ACHN (cell line): ENCODE results near the gene LUZP2.
"Not testable (repeated sequence)": the region's sequence is repeated elsewhere in the genome, so short reads cannot be mapped to it uniquely, and the experiment has no call there.

ENCODE experiments used
- DNase-seq: peaks from one replicate; pipeline ENCODE4 v3.0.0-alpha.2; 2015
- in situ Hi-C: cut with HindIII; loops from 2 replicates; pipeline ENCODE4 v1.10.0; 2017; ENCODE audit warnings: low sequenced_read_pairs, low pct_ligation_motif_present, low pct_unique_long_range_greater_than_20kb

Gene LUZP2

DNA sequence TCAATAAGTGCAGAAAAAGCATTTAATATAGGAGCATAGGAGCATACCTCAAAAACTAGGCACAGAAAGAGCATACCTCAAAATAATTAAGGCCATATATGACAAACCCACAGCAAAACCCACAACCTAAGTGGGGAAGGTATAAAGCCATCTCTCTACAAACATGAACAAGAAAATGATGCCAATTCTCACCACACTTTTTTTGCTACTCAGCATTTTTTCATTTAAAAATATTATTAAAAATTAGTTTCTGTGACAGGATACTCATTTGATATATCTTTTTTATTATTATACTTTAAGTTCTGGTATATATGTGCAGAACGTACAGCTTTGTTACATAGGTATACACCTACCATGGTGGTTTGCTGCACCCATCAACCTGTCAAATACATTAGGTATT lies 352.0 kb downstream of the LUZP2 start:
- in situ Hi-C loops = no loop called here
- DNase-seq = no peak

DNA sequence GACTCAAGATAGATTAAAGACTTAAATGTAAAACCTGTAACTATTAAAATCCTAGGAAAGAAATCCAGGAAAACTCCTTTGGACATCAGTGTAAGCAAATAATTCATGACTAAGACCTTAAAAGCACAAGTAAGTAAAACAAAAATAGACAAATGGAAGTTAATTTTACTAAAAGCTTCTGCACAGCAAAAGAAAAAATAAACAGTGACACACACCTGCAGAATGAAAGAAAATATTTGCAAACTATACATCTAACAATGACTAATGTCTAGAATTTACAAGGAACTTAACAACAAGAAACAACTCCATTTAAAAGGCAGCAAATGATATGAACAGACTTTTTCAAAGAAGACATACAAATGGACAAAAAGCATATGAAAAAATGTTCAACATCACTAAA lies 359.1 kb downstream of the LUZP2 start:
- DNase-seq = no peak
- in situ Hi-C loops = no loop called here

DNA sequence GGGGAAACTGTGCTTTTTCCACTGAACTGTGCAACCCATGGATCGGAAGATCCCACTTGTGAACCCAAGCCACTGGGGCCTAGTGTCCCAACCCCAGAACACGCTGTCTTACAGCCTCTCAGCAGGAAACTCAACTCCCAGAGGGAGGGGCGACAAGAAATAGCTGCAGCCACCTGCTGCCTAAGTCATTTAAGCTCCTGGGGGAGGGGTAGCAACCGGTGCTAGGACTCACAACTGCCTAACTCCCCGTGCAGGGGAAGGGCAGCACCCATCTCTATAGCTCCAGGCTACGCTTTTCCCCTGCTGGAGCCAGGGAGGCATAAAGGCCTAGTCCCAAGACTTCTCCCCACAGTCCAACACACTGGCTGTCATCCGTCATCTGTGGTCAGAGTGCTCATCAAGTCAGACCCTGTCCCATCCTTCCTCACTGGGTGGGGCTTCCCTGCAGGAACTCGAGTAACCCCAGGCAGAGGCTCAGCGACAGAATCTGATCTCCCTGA lies 363.0 kb downstream of the LUZP2 start:
- in situ Hi-C loops = no loop called here
- no peak for DNase-seq

DNA sequence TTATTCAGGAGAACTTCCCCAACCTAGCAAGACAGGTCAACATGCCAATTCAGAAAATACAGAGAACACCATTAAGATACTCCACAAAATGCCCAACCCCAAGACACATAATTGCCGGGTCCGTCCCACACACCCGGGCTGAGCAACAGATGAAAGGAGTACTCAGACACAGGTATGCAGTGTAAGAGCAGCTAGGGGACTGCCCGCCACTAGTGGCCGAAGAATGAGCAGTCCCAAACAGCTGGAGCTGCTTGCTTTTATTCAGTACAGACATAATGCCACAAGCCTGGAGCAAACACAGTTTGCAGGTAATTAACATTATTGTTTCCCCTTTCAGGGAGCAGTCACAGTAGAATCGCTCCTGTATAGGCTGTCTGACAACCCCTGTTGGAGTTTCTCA lies 364.6 kb downstream of the LUZP2 start:
- no peak for DNase-seq

DNA sequence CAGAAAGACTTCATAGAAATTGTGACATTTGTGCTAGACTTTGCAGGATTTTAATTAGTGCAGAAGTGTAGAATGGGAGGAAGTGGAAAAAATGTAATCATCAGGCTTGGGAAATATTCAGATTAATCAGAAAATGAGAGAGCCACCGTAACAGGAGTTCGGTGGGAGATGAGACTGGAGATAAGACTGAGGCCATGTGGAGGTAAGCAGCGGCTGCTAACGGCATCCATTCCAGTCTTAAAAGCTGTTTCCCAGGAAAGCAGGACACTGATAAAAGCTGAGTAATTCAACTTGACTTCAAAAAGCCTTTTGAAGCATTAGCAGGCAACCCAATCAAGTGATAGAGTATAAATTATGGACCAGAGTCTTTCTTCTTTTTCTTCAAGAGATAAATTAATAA lies 369.9 kb downstream of the LUZP2 start:
- DNase-seq = no peak
- in situ Hi-C loops = no loop called here

More for the DNA sequence above, 364.6 kb downstream of the LUZP2 start:
- in situ Hi-C loops = no loop called here

DNA sequence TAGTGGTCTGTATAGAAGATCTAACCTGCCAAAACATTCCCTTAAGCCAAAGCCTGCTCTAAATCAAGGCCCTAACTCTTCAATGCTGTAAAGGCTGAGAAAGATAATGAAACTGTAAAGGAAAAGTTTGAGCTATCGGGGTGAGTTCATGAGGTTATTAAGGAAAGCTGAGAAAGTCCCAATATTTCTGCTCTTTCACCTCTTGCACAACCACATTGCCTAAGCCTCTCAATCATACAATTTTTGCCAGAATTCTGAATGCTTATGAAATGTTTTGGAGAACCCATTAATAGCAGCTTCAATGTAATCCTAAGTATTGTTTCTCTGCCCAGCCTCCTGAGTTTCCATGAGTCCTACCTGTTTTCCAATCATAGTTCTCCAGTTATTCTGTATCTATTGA lies 373.2 kb downstream of the LUZP2 start:
- in situ Hi-C loops = no loop called here
- DNase-seq = no peak

DNA sequence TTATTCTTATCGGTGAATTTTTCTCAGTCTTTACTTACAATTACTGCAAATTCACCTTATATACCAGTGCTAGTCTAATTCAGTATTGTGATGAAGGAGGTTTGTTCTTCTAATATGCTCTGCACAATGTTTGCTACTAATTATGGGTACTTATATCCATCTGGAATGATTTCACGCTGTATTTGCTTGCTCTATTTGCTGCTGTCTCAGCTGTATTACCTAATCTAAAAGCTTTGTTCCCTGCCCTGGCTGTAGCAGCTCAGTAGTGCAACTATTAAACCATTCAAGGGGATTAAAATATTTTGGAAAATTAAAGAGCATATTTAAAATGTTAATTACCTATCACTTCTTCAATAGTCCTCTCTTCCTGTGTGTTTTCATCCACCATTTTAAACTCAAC lies 375.3 kb downstream of the LUZP2 start:
- in situ Hi-C loops = no loop called here
- DNase-seq = no peak

DNA sequence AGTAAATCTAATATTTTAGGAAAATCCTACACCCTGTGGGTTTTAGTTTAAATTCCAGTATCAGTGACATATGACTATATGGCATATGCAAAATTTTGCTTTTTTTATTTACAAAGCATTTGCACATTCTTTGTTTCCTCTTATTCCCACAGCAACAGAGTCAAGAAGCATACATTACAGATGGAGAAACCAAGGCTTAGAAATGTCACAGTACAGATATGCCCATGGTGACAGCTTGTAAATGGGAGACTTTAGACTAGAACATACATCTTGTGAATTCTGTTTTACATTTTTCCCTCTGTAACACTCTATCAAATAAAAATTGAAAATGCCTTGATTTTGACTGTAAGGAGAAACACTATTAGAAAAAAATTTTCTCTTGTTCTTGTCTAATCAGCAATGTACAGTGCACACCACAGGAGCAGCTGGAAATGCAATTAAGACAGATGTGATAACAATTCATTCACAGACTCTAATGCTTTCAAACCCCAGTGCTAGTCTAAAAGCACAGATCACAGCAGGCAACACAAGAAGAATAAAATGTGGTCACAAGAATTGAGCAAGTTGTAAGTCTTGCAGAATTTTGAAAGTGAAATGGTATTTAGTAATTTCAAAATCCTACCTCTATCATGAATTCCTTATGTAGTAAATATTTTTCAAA lies 375.9 kb downstream of the LUZP2 start:
- DNase-seq = no peak

DNA sequence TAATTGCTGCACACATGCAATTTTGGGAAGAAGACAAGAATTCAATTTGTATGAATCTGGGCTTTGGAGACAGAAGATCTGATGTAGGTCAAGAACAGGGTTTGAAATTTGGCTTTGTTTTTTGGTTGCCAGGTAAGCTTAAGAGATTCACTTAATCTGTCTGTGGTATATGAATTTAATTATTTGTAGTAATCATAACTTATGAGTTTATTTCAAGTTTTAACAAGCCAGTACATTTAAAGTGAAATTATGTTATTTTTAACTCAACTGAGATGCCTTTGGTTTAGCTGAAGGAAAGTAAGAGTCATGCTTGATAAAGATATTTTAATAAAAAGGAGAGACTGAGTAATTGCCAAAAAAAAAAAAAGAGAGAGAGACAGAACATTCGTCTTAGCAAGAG lies 384.1 kb downstream of the LUZP2 start:
- in situ Hi-C loops = no loop called here

More for the DNA sequence above, 375.9 kb downstream of the LUZP2 start:
- in situ Hi-C loops = no loop called here

DNA sequence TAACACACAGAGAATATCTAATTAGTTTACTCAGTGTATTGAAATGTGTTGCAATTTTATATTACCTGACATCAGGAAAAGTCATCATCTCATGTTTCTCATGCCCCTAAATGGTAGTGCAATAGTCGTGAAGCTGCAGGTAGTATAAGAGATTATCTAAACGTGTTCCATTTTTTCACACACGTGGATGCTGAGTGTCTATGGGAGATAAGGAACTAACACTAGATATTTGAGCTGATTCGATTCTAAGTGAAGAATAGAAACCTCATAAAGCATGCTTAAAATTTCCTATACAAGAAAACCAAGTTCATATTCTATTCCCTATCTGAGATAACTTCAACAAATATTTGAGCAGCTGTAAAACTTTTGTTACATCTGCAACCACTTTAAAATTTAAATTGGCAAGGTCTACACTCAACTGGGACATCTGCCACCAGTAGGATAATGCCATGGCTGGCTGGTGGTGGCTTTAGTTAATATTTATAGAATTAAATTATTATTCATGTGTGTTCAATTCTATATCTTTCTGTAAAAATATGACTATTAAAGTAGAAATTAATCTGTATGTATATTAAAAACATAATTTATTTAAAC lies 388.8 kb downstream of the LUZP2 start:
- DNase-seq = no peak
- in situ Hi-C loops = no loop called here

More for the DNA sequence above, 384.1 kb downstream of the LUZP2 start:
- DNase-seq = no peak

DNA sequence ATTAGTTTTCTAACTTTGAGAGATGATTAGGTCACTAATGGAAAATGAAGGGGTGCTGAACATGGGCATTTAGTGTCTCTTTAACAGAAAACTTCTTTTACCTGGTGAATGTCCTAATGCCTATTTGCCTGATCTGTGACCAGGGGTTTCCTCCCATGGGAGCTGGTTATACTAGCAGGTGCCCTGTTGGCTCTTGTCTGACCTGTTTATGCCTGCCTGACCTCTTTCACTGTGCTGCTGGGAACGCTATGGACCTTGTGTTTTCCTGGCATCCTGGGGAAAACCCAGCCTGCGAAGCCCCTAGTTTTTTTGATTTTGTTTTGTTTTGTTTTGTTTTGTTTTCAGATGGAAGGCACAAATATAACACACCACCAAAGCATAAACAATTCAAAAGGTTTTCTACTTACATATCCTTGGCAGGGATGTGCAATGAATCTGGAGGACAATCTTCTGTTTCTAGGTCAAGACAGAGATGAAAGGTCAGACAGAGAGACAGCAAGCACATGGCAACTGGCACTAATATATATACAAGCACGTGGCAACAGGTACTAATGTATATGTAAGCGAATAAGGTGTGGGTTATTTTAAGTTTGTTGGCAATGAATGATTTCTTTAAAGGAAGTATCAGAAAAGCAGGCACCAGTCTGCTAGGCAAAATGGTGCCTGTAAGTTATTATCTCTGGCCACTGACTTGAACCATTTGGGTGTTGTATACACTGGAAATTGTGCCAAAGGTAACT lies 390.2 kb downstream of the LUZP2 start:
- in situ Hi-C loops = no loop called here
- DNase-seq = no peak

DNA sequence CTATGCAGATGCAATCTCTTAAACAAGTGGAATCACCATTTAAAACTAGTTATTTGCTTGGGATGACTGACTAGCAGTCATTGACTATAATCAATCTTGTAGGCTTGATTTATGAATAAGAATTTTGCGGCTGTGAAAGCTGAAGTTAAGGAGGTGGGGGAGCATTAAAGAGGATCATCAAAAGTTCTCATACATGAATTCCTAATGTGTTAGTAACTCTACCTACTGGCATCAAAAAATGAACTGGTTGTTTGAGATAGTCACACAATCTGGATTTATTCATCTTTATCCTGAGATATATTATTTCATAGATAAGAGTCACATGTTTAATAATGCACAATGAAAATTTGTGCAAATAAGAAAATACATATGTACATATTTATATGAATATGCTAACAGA lies 393.6 kb downstream of the LUZP2 start:
- DNase-seq = no peak
- in situ Hi-C loops = no loop called here

DNA sequence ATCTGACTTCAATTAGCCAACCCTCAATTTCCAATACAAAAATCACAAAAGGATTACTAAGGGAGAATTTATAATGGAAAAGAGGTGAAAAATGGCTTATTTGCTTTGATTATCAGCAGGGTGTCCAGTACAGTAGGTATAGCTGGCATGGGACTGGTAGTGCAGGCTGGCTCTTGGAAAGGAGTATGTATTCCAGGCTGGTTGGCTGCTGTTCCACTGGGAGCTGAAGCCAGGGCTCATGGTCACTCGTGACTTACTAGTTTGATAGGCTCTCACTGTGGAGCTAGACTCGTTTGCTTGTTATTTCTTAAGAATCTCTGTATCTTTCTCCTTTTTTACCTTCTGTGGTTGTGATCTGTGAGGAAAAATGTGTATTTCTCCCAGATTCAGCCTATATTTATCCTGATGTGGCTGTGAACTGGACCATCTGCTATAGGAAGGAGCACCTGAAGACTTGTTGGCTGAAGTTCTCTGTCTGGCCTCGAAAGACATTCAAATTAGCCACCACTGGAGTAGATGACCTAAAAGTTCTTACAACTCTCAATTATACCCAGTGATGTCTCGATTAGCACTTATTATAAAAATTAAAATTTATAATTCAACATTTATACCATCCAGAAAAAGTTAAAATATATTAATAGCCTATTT lies 395.1 kb downstream of the LUZP2 start:
- DNase-seq, in situ Hi-C loops: not testable (repeated sequence)

DNA sequence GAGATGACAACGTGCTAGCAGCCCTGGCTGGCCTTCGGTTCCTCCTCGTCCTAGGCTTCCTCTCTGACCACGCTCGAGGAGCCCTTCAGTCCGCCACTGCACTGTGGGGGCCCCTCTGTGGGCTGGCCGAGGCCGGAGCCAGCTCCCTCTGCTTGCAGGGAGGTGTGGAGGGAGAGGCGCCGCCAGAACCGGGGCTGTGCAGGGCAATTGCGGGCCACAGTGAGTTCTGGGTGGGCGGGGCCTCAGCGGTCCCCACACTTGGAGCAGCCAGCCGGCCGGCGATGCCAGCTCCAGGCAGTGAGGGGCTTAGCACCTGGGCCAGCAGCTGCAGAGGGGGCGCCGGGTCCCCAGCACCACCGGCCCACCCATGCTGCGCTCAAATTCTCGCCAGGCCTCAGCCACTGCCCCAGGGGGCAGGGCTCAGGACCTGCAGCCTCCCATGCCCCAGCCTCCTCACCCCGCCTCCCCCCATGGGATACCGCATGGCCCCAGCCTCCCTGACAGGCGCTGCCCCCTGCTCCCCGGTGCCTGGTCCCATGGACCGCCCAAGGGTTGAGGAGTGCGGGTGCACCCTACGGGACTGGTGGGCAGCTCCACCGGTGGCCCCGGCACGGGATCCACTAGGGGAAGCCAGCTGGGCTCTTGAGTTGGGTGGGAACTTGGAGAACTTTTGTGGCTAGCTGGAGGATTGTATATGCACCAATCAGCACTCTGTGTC lies 399.4 kb downstream of the LUZP2 start:
- DNase-seq = no peak
- in situ Hi-C loops = no loop called here

DNA sequence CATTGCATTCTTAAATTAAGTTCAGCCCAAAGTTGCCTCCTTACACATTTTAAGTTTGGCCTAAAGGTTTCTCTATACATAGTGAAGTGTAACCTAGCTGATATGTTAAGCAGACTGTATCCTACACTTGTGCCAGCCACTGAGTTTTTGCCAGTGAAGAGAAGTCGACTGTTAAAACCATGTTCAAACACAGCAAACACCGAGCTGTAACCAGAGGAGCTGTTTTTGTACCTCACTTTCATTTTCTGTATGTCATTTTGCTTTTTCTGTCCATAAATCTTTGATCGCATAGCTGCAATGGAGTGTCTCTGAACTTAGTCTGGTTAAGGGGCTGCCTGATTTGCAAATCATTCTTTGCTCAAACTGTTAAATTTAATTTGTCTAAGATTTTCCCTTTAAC lies 403.7 kb downstream of the LUZP2 start:
- in situ Hi-C loops = no loop called here

DNA sequence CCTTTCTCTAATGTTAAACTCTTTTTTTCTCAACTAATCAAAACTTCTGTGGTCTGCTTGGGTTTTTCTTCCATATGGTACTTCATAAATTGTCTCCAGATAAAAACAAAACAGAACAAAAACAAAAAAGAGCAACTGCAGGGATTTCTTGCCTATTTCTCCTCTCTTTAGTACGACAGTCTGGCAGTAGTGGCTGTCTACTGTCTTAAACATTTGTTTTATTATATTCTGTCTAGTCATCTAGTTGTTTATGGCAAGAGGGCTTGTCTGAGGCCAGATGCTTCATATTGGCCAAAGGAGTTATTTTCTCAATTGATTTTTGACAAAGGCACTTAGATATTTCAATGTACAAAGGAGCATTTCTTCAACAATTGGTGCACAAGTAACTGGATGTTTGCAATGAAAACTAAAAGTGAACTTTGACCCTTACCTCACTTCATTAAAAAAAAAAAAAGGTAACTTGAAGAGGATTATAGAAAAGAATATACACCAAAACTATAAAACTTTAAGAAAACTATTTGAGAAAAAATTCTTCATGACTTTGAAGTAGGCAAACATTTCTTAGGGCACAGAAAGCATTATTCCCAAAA lies 404.2 kb downstream of the LUZP2 start:
- in situ Hi-C loops = no loop called here
- DNase-seq = no peak

More for the DNA sequence above, 403.7 kb downstream of the LUZP2 start:
- no peak for DNase-seq

DNA sequence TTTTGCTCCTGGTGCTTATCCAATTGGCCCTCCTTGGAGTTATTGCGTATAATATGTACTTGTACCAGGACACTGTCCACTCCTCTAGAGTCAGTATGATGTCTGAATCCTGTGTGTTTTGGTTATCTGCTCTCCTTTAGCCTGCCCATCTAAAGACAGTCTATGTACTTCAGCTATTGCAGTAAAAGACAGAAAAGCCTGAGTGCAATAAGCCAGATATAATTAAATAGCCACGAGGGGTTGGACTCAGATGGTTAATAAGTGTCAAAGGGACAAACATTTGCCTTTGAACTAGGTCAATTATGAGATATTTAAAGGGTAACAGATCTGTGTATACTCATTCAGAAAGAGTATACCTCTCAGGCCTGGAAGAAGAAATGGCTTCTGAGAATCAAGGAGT lies 406.7 kb downstream of the LUZP2 start:
- in situ Hi-C loops = no loop called here
- DNase-seq = no peak

DNA sequence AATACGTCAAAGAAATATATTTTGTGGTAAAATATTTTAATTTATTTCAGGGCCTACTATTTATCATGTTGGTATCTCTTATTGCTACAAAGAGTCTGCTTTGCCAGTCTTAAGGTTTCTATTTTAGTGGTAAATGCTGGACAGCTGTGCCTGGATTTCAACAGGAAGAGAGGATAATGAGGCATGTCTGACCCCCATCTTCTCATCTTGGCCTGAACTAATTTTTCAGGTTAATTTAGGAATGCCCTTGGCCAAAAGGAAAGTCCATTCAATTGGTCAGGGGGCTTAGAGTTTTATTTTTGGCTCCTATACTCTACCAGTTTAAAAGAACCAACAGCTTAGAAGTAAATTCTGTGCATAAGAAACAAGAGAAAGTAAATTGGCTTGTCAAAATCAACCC lies 428.2 kb downstream of the LUZP2 start:
- no peak for DNase-seq

More for the DNA sequence above, 428.2 kb downstream of the LUZP2 start:
- in situ Hi-C loops = no loop called here
